Stimulated activated CD4-positive, alpha-beta T cell treated with anti-CD3 and anti-CD28 coated beads, Interleukin-15, amount 100 ng/mL, for 24 hours (primary cell): ENCODE data around the gene TUBA3D.
A peak's percentile ranks its signal among the peaks of the same experiment; 100 is the strongest.
"Not testable (repeated sequence)": the region's sequence is repeated elsewhere in the genome, so short reads cannot be mapped to it uniquely, and the experiment has no call there.

Experiments
- DNase-seq: peaks from one replicate; pipeline ENCODE4 v3.0.0-alpha.2; 2020

TUBA3D gene

GRCh38 chr2:131516011-131516410, 40.1 kb downstream of the TUBA3D start:
- DNase-seq, result no peak

DNA sequence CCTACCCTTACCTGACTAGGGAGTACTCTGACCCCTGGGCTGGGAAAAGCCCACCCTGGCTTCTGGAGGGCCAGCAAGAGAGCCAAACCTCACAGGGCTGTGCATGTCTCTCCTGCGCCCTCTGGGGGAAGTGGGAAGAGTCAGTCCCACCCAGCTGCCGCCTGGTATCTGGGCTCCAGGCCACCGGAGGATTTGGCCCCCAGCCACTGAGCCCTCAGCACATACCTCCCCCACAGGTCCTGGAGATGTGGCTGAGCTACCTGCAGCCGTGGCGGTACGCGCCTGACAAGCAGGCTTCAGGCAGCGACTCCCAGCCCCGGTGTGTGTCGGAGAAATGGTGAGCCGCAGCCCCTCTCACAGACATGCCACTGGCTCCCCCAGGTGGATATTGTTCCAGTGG, 40.7 kb downstream of the TUBA3D start:
- not testable (repeated sequence) for DNase-seq

- no peak for DNase-seq
These were observed 41.4 kb downstream of the TUBA3D start for GRCh38 chr2:131517106-131517831.

GRCh38 chr2:131517856-131518255, 41.9 kb downstream of the TUBA3D start:
- not testable (repeated sequence) for DNase-seq

GRCh38 chr2:131518531-131518930, 42.6 kb downstream of the TUBA3D start:
- DNase-seq, result not testable (repeated sequence)

GRCh38 chr2:131519466-131519865, 43.5 kb downstream of the TUBA3D start:
- no peak for DNase-seq

- DNase-seq, result not testable (repeated sequence)
These were observed 44.1 kb downstream of the TUBA3D start for GRCh38 chr2:131519871-131520470.

DNA sequence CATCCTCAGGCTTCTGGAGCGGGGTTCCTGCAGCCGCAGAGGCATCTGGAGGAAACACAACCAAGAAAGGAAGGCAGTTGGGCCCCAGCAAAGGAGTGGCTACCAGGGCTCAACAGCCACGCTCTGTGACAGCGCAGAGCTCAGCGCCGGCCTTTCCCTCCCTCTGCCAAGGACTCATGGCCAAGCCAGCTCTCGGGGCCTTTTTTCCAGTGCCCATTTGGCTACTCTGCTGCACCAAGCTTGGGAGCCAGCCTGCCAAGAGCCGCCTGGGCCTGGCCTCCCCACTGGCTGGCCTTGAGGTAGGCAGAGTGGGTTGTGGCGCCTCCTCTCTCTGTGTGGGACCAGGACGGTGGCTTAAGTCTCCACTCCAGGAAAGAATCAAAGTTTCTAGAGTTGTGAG, 44.6 kb downstream of the TUBA3D start:
- DNase-seq, result no peak

GRCh38 chr2:131521524-131521923, 45.6 kb downstream of the TUBA3D start:
- DNase-seq, result not testable (repeated sequence)

DNA sequence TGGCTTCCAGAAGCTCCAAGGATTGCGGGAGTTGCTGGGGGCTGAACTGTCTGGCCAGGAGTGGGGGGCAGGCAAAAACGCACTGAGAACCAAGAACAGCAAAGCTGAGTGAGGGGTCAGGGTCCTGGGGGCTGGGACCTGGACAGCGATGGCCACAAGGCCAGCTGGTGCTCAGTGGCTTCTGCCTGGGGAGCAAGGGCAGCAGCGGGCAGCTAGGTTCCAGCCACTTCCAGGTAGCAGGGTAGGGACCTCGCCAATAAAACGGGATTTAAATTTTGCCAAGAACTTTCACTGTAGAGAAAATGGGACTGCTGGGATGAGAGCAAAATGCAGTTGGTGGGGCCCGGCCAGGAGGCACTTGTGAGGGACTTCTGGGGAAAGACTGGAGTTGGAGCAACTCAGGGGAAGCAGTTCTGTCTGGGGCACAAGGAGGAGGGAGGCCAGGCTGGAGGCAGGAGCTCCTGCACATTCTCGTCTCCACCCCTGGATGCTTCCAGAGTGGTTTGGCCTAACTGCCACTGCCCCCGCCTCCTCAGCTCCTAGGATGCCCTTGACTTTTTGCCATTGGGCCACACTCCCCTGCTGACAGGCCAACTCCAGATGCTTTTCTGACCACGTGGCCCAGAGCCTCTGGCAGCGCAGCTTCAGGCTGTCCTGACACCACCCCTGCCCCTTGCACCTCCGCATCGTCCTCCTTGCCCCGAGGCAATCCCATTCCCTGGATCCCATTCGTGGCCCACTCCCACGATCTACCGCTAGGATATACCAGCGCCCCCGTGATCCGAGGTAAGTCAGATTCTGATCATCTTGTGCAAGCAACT, 46.3 kb downstream of the TUBA3D start:
- DNase-seq, result no peak

- DNase-seq, result not testable (repeated sequence)
These were observed 49.3 kb downstream of the TUBA3D start for GRCh38 chr2:131525256-131525655.

GRCh38 chr2:131527131-131528001, 51.4 kb downstream of the TUBA3D start, which contains the start of gene CCDC74A:
Gene CCDC74A, plus strand, starts transcription at chr2:131527888. Its CDS starts 83 bp downstream, at chr2:131527971.
- peak; percentile 89 for DNase-seq

- not testable (repeated sequence) for DNase-seq
These were observed 53.3 kb downstream of the TUBA3D start for GRCh38 chr2:131528981-131529863.

DNA sequence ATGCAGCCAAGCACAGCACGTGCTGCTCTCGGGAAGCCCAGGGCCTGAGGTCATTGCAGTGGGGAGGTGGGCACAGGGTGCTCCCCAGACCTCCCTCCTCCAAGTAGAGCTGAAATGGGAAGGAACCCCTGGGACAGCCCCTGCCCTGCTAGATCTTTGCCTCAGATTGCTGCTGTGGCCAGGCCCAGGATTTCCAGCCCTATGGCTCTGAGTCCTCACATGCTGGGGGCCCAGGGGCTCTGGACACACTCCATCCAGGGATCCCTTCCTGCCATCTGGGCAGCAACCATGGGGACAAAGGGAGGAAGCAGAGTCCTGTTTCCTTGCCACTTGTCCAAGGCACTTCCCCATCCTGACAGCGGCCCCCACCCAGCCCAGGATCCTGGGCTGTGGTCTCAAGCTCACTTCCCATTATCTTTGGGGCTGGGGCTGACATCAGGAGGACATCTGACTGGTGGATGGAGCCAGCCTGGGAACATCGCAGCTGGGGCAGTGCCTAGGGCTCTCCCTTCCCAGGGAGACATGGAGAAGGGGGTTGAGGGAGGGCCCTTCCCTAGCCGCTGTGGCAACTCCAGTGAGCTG, 54.0 kb downstream of the TUBA3D start:
- not testable (repeated sequence) for DNase-seq

DNA sequence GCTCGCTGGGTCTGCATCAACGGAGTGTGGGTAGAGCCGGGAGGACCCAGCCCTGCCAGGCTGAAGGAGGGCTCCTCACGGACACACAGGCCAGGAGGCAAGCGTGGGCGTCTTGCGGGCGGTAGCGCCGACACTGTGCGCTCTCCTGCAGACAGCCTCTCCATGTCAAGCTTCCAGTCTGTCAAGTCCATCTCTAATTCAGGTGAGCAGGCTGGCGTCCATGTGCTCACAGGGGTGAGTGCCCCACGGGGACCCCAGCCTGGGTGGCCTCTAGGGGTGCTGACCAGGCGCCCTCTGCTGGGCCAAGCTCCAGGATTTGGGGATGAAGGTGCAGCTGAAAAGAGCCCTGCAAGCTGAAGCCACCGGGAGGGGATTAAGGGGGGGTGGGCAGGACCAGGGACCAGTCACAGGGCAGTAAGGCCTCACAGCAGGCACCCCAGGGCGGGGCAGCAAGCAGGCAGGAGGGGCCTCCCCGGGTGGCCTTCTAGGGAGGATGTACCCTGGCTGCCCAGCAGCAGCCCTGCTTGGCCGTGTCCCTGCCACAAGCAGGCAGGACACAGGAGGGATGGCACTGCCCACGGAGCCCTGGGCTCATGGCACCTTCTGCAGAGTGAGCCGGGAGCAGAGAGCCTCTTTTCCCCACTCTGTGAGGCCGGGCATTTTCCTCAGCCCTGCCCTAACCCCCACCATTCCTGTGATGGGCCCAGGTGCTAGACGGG, 54.9 kb downstream of the TUBA3D start:
- DNase-seq, result not testable (repeated sequence)

GRCh38 chr2:131531547-131532185, 55.7 kb downstream of the TUBA3D start:
- DNase-seq, result not testable (repeated sequence)
